Astrocyte (in vitro differentiated cells and primary cell): ENCODE results near the gene GSAP. TPM values are rescaled to one million over a fixed set of nuclear protein-coding genes. Genes with fewer than 3 reads are reported as not detected.

Experiments used
- DNase-seq: peaks from one replicate; pipeline ENCODE4 v3.0.0-alpha.2; 2010; ENCODE audit warnings: low read depth
- FAIRE-seq: peaks from 2 replicates; lab custom pipeline; 2011; peaks lifted over from hg19 to GRCh38; lab: Jason Lieb, UNC
- H2AFZ ChIP-seq: 2 replicates; pipeline ENCODE4 v1.6.0; 2012; ENCODE audit warnings: low read depth, low read length, inconsistent platforms
- H3K27ac ChIP-seq: 2 replicates; pipeline ENCODE4 v1.5.1; 2011; ENCODE audit warnings: low read depth, low read length, inconsistent platforms
- H3K27me3 ChIP-seq: 2 replicates; pipeline ENCODE4 v1.6.0; 2011; ENCODE audit warnings: low read length, inconsistent platforms; ENCODE audit not compliant: insufficient read depth
- H3K36me3 ChIP-seq: 2 replicates; pipeline ENCODE4 v1.5.1; 2011; ENCODE audit warnings: low read length, inconsistent platforms; ENCODE audit not compliant: insufficient read depth
- H3K4me1 ChIP-seq: 2 replicates; pipeline ENCODE4 v1.5.1; 2011; ENCODE audit warnings: low read length, inconsistent platforms; ENCODE audit not compliant: insufficient read depth
- H3K4me2 ChIP-seq: 2 replicates; pipeline ENCODE4 v1.6.0; 2012; ENCODE audit warnings: low read length, inconsistent platforms
- H3K4me3 ChIP-seq: 2 replicates; pipeline ENCODE4 v1.5.1; 2011; ENCODE audit warnings: low read depth, mild to moderate bottlenecking, low read length, inconsistent platforms; ENCODE audit not compliant: insufficient read depth
- H3K79me2 ChIP-seq: 2 replicates; pipeline ENCODE4 v1.6.0; 2012; ENCODE audit warnings: mild to moderate bottlenecking, low read length, inconsistent platforms; ENCODE audit not compliant: insufficient read depth
- H3K9ac ChIP-seq: 2 replicates; pipeline ENCODE4 v1.6.0; 2012; ENCODE audit warnings: mild to moderate bottlenecking, low read length, inconsistent platforms
- H3K9me3 ChIP-seq: 2 replicates; pipeline ENCODE4 v1.5.1; 2012; ENCODE audit warnings: low read depth, mild to moderate bottlenecking, low read length, inconsistent platforms; ENCODE audit not compliant: insufficient read depth
- H4K20me1 ChIP-seq: 2 replicates; pipeline ENCODE4 v1.6.0; 2012; ENCODE audit warnings: low read length, inconsistent platforms; ENCODE audit not compliant: insufficient read depth
- H3K27ac Mint-ChIP-seq: one replicate; pipeline ENCODE4 v1.8.0; 2021; ENCODE audit warnings: mild to moderate bottlenecking, mixed read lengths; ENCODE audit not compliant: unreplicated experiment
- H3K27me3 Mint-ChIP-seq: one replicate; pipeline ENCODE4 v1.8.0; 2021; ENCODE audit warnings: low read depth, mixed read lengths; ENCODE audit not compliant: unreplicated experiment
- H3K36me3 Mint-ChIP-seq: one replicate; pipeline ENCODE4 v1.8.0; 2021; ENCODE audit warnings: low read depth, mixed read lengths; ENCODE audit not compliant: unreplicated experiment
- H3K4me1 Mint-ChIP-seq: one replicate; pipeline ENCODE4 v1.8.0; 2021; ENCODE audit warnings: low read depth, mixed read lengths; ENCODE audit not compliant: unreplicated experiment
- H3K4me3 Mint-ChIP-seq: one replicate; pipeline ENCODE4 v1.8.0; 2021; ENCODE audit warnings: mild to moderate bottlenecking, moderate library complexity, mixed read lengths; ENCODE audit not compliant: unreplicated experiment
- H3K9me3 Mint-ChIP-seq: one replicate; pipeline ENCODE4 v1.8.0; 2021; ENCODE audit warnings: mild to moderate bottlenecking, mixed read lengths; ENCODE audit not compliant: unreplicated experiment
- CTCF ChIP-seq: IDR thresholded peaks from 2 replicates; pipeline ENCODE4 v1.5.1; 2011; ENCODE audit warnings: low read depth, mild to moderate bottlenecking, inconsistent platforms, low read length, moderate library complexity; ENCODE audit not compliant: insufficient read depth
- EZH2 ChIP-seq: IDR thresholded peaks from 2 replicates; pipeline ENCODE4 v1.6.1; 2012; ENCODE audit warnings: mild to moderate bottlenecking, low read length, inconsistent platforms; ENCODE audit not compliant: insufficient read depth
- total RNA-seq: library from RNA; stranded (reverse); gene quantifications from 2 replicates; pipeline ENCODE4 v1.2.1, GENCODE V29; 2021

Gene GSAP
- total RNA-seq, 1 donor from 2014 or later = 4.1 TPM

- Histone ChIP-seq H4K20me1 (no peaks in the 10 kb centered on the region), H3K9ac (no peak overlapping the region), H3K4me3 (no peak overlapping the region), H3K9me3 (no peaks in the 10 kb centered on the region), H3K4me1 (no peaks in the 10 kb centered on the region), H3K36me3 (no peaks in the 10 kb centered on the region), H3K79me2 (no peaks in the 10 kb centered on the region), H3K27ac (no peak overlapping the region), H3K27me3 (no peaks in the 10 kb centered on the region), H3K4me2 (no peak overlapping the region), H2AFZ (no peak overlapping the region)
- TF ChIP-seq EZH2 = no peak
- no peak for TF ChIP-seq CTCF
- no peak overlapping the region for H3K4me3 Mint-ChIP-seq
- peaks cover 3% of the 10 kb centered on the region for H3K36me3 Mint-ChIP-seq
- H3K9me3 Mint-ChIP-seq = no peaks in the 10 kb centered on the region
- no peaks in the 10 kb centered on the region for H3K27me3 Mint-ChIP-seq
- H3K27ac Mint-ChIP-seq = no peak overlapping the region
- H3K4me1 Mint-ChIP-seq = peaks cover 3% of the 10 kb centered on the region
- no peak for FAIRE-seq
- no peak for DNase-seq
Observed at GRCh38 chr7:77391230-77391629, 24.9 kb downstream of the GSAP start.

DNA sequence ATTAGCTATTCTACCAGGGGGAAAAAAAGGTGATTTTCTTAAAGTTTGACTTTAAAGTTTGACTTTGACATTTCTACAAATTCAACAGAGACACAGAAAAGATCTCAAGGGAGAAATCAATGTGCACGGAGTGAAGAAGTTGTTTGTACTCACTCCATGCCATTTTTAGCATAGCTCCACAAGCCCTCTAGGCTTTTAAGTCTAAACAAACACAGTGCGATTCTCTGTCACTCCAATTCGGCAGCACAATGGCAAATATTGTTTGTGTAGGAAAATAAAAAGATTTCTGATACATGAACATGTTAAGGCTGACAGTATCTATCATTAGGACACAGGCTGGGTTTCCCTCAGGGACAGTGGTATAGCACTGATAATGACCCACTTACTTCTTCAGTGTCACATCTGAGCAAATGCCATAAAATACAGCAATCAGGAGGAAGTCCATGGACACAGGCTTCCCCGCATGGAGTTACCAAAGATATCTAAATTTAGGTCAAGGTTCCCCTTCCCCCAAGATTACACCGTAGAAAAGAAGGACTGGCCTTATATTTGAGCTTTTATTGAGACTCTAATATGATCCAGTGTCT lies 28.0 kb downstream of the GSAP start:
- Mint-ChIP-seq H3K4me1 (peaks cover 6% of the 10 kb centered on the region), H3K27ac (no peak overlapping the region), H3K9me3 (no peaks in the 10 kb centered on the region), H3K27me3 (no peaks in the 10 kb centered on the region), H3K36me3 (peaks cover 3% of the 10 kb centered on the region), H3K4me3 (no peak overlapping the region)
- Histone ChIP-seq H3K79me2 (no peaks in the 10 kb centered on the region), H2AFZ (no peak overlapping the region), H3K4me2 (no peak overlapping the region), H3K4me1 (no peaks in the 10 kb centered on the region), H3K9me3 (no peaks in the 10 kb centered on the region), H4K20me1 (no peaks in the 10 kb centered on the region), H3K4me3 (no peak overlapping the region), H3K27me3 (no peaks in the 10 kb centered on the region), H3K36me3 (no peaks in the 10 kb centered on the region), H3K27ac (no peak overlapping the region), H3K9ac (no peak overlapping the region)
- FAIRE-seq = no peak
- DNase-seq = no peak
- TF ChIP-seq EZH2 = no peak

DNA sequence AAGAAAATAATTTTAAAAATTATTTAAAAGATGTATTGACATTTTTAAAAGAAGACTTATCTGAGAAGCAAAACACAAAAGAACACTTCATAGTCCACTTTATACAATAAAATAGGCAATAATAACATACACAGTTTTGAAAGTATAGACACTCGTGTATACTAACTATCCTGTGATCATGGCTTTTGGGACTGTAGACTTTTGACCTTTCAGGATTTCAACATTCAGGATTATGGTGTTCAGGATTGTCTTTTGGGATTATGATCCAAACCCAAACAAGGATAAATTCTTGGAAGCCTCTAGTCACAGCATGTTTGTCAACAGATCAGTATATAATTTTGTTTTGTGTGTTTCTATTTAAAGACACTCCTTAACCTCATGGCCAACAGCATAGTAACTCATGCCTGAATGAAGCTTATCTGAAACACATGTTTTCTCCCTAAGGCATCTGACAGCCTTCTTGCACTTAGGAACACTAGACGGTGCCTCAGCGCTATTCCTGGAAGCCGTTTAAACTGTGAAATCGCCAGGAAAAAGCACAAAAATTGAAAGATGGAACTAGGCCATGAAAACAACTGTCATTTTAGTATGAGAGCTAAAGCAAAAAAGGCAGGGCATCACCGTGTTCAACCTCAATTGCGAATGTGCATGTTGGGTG lies 29.9 kb downstream of the GSAP start:
- Histone ChIP-seq H3K27me3 (no peaks in the 10 kb centered on the region), H3K4me1 (no peaks in the 10 kb centered on the region), H3K27ac (no peak overlapping the region), H3K36me3 (no peaks in the 10 kb centered on the region), H2AFZ (no peak overlapping the region), H3K4me2 (no peak overlapping the region), H3K79me2 (no peaks in the 10 kb centered on the region), H3K9ac (no peak overlapping the region), H3K9me3 (no peaks in the 10 kb centered on the region), H4K20me1 (no peaks in the 10 kb centered on the region), H3K4me3 (no peak overlapping the region)
- Mint-ChIP-seq H3K4me1 (peaks cover 7% of the 10 kb centered on the region), H3K4me3 (no peak overlapping the region), H3K9me3 (no peaks in the 10 kb centered on the region), H3K27me3 (no peaks in the 10 kb centered on the region), H3K27ac (no peak overlapping the region), H3K36me3 (no peaks in the 10 kb centered on the region)
- no peak for TF ChIP-seq EZH2
- TF ChIP-seq CTCF = no peak
- FAIRE-seq (no peak), DNase-seq (peak; percentile 34)
